NCI-H146 treated with DMSO at 0.1 percent for 48 hours (cell line): ENCODE results near the gene MESP1.
A peak's percentile ranks its signal among the peaks of the same experiment; 100 is the strongest.
"Not testable (repeated sequence)": the region's sequence is repeated elsewhere in the genome, so short reads cannot be mapped to it uniquely, and the experiment has no call there.

Source experiments
- DNase-seq: peaks from one replicate; lab custom pipeline; 2025; ENCODE audit not compliant: unreplicated experiment; lab: John Stamatoyannopoulos, UW

The MESP1 gene

GRCh38 chr15:89750560-89751542, at the start of gene MESP1:
Gene MESP1, minus strand, starts transcription at chr15:89751249. Its CDS starts 18 bp downstream, at chr15:89751231.
- DNase-seq = peak; percentile 70

GRCh38 chr15:89799918-89800498, 49.0 kb upstream of the MESP1 start:
- DNase-seq = no peak

- no peak for DNase-seq
These were observed 48.2 kb upstream of the MESP1 start for GRCh38 chr15:89799011-89799911.

- no peak for DNase-seq
These were observed 46.7 kb upstream of the MESP1 start for GRCh38 chr15:89797678-89798201.

GRCh38 chr15:89795996-89796395, 44.9 kb upstream of the MESP1 start:
- DNase-seq = no peak

- no peak for DNase-seq
These were observed 43.7 kb upstream of the MESP1 start for GRCh38 chr15:89794627-89795241.

GRCh38 chr15:89792106-89792805, 41.2 kb upstream of the MESP1 start:
- DNase-seq = no peak

GRCh38 chr15:89790661-89791060, 39.6 kb upstream of the MESP1 start:
- DNase-seq = no peak

GRCh38 chr15:89790206-89790605, 39.2 kb upstream of the MESP1 start:
- DNase-seq = no peak

- not testable (repeated sequence) for DNase-seq
These were observed 37.5 kb upstream of the MESP1 start for GRCh38 chr15:89788585-89788984.

GRCh38 chr15:89787944-89788343, 36.9 kb upstream of the MESP1 start:
- DNase-seq = no peak

GRCh38 chr15:89785774-89786140, 34.7 kb upstream of the MESP1 start:
- no peak for DNase-seq

GRCh38 chr15:89785064-89785773, 34.2 kb upstream of the MESP1 start:
- DNase-seq = no peak

GRCh38 chr15:89784686-89784960, 33.6 kb upstream of the MESP1 start:
- DNase-seq = no peak

- DNase-seq = no peak
These were observed 33.0 kb upstream of the MESP1 start for GRCh38 chr15:89783861-89784685.

GRCh38 chr15:89783111-89783860, 32.2 kb upstream of the MESP1 start:
- DNase-seq = no peak

- DNase-seq = not testable (repeated sequence)
These were observed 31.5 kb upstream of the MESP1 start for GRCh38 chr15:89782619-89782950.
